HCT116 (cell line): ENCODE results near the gene AGPS. TPM values are rescaled to one million over a fixed set of nuclear protein-coding genes. Genes with fewer than 3 reads are reported as not detected.

Source experiments
- ATAC-seq: fragments of 200-7000 bp; cut with Tn5 transposase; 2 replicates; pipeline ENCODE4 v1.9.1; 2020; ENCODE audit warnings: mild to moderate bottlenecking, moderate library complexity
- BruUV-seq: library from RNA; stranded (reverse); fragments of 400-500 nt; replicated peaks from 2 replicates; lab custom pipeline; 2021; lab: Mats Ljungman, UMichigan
- CTCF ChIA-PET: fragments of 300-600 bp; sonication (Branson Sonifier 250); formaldehyde crosslinking; loops from one replicate; lab custom pipeline; 2021; ENCODE audit warnings: antibody characterized with exemption; lab: Charles Lee
- POLR2A ChIA-PET: fragments of 300-600, 350-600 bp; sonication (Branson Sonifier 250); formaldehyde crosslinking; loops from one replicate; lab custom pipeline; 2021; ENCODE audit warnings: antibody characterized with exemption; lab: Charles Lee
- RAD21 ChIA-PET, 2 experiments: fragments of 300-600 bp; sonication (Branson Sonifier 250); formaldehyde crosslinking; loops; one replicate each; lab custom pipeline; 2023; ENCODE audit warnings: low total read pairs in 2 of 2; ENCODE audit not compliant: uncharacterized antibody in 2 of 2, unreplicated experiment in 2 of 2, low non-redundant PET in 1 of 2; lab: Charles Lee
- DNase-seq: peaks from one replicate; pipeline ENCODE4 v3.0.0-alpha.2; 2010; ENCODE audit warnings: low read depth, low spot score
- H2AFZ ChIP-seq: fragments of 200-600 bp; shearing (Covaris generic), sonication (generic); 2 replicates; pipeline ENCODE4 v1.6.1; 2017; ENCODE audit warnings: low read depth, mixed run types, mixed read lengths, antibody characterized with exemption, low read length; ENCODE audit not compliant: poor library complexity, severe bottlenecking
- H3K27ac ChIP-seq: 2 replicates; pipeline ENCODE4 v1.5.1; 2012; ENCODE audit warnings: low read depth, low read length
- H3K27me3 ChIP-seq: fragments of 200-600 bp; sonication (generic); 2 replicates; pipeline ENCODE4 v1.6.1; 2016; ENCODE audit warnings: mixed run types, low read length, mixed read lengths; ENCODE audit not compliant: insufficient read depth
- H3K36me3 ChIP-seq, 2 experiments: fragments of 200-500 bp in 1 of 2; fragments of 200-600 bp in 1 of 2; sonication (Bioruptor generic) in 1 of 2; sonication (generic) in 1 of 2; 2 replicates each; pipeline versions ENCODE4 v1.5.1 to v1.6.1; 2014 to 2016; ENCODE audit warnings: low read length in 2 of 2, inconsistent platforms in 1 of 2, mixed read lengths in 1 of 2, mixed run types in 1 of 2; ENCODE audit not compliant: insufficient read depth in 2 of 2, control insufficient read depth in 1 of 2
- H3K4me1 ChIP-seq, 2 experiments: fragments of 200-600 bp in 1 of 2; sonication (generic) in 1 of 2; 2 replicates each; pipeline versions ENCODE4 v1.5.1 to v1.6.1; 2012 to 2017; ENCODE audit warnings: low read length in 2 of 2, inconsistent platforms in 1 of 2, mild to moderate bottlenecking in 1 of 2, mixed read lengths in 1 of 2, mixed run types in 1 of 2, moderate library complexity in 1 of 2; ENCODE audit not compliant: insufficient read depth in 2 of 2, control insufficient read depth in 1 of 2
- H3K4me2 ChIP-seq: fragments of 200-600 bp; sonication (generic); 2 replicates; pipeline ENCODE4 v1.6.1; 2017; ENCODE audit warnings: mixed run types, low read length, mixed read lengths
- H3K4me3 ChIP-seq, 2 experiments: fragments of 200-600 bp in 1 of 2; sonication (generic) in 1 of 2; replicated peaks in 1 of 2; 2 replicates each; pipeline ENCODE4 v1.5.1; 2011 to 2016; ENCODE audit warnings: low read length in 2 of 2, control low read depth in 1 of 2, low read depth in 1 of 2, mild to moderate bottlenecking in 1 of 2, mixed read lengths in 1 of 2, mixed run types in 1 of 2
- H3K79me2 ChIP-seq: fragments of 200-600 bp; sonication (generic); 2 replicates; pipeline ENCODE4 v1.6.1; 2017; ENCODE audit warnings: mild to moderate bottlenecking, mixed run types, low read length, moderate library complexity, mixed read lengths; ENCODE audit not compliant: insufficient read depth
- H3K9ac ChIP-seq: fragments of 200-600 bp; sonication (generic); 2 replicates; pipeline ENCODE4 v1.6.1; 2016; ENCODE audit warnings: low read length, mixed read lengths
- H3K9me2 ChIP-seq: fragments of 200-600 bp; sonication (generic), shearing (Covaris generic); 2 replicates; pipeline ENCODE4 v1.6.1; 2017; ENCODE audit warnings: mixed run types, mild to moderate bottlenecking, moderate library complexity; ENCODE audit not compliant: insufficient read depth
- H3K9me3 ChIP-seq, 2 experiments: fragments of 200-500 bp in 1 of 2; fragments of 200-600 bp in 1 of 2; sonication (Bioruptor generic) in 1 of 2; sonication (generic) in 1 of 2; 2 replicates each; pipeline ENCODE4 v1.6.1; 2014 to 2017; ENCODE audit warnings: low read length in 2 of 2, mixed read lengths in 2 of 2, inconsistent platforms in 1 of 2, low read depth in 1 of 2, mild to moderate bottlenecking in 1 of 2, mixed run types in 1 of 2, moderate library complexity in 1 of 2; ENCODE audit not compliant: control insufficient read depth in 1 of 2, insufficient read depth in 1 of 2
- H4K20me1 ChIP-seq: fragments of 200-600 bp; sonication (generic), shearing (Covaris generic); 2 replicates; pipeline ENCODE4 v1.6.1; 2017; ENCODE audit warnings: mixed run types, mild to moderate bottlenecking, moderate library complexity; ENCODE audit not compliant: insufficient read depth
- ATF3 ChIP-seq: IDR thresholded peaks from 2 replicates; pipeline ENCODE4 v1.6.1; 2012
- CBX3 ChIP-seq: IDR thresholded peaks from 2 replicates; pipeline ENCODE4 v1.6.1; 2012; ENCODE audit warnings: low read depth
- CEBPB ChIP-seq: IDR thresholded peaks from 2 replicates; pipeline ENCODE4 v1.6.1; 2012; ENCODE audit warnings: low read depth
- EGR1 ChIP-seq: IDR thresholded peaks from 2 replicates; pipeline ENCODE4 v1.6.1; 2012; ENCODE audit warnings: low read depth
- ELF1 ChIP-seq: IDR thresholded peaks from 2 replicates; pipeline ENCODE4 v1.6.1; 2012; ENCODE audit warnings: low read depth, borderline replicate concordance
- EZH2 ChIP-seq: fragments of 200-600 bp; sonication (generic); IDR thresholded peaks from 2 replicates; pipeline ENCODE4 v1.6.1; 2017; ENCODE audit warnings: antibody characterized with exemption, mixed run types
- EZH2phosphoT487 ChIP-seq: fragments of 200-600 bp; IDR thresholded peaks from 2 replicates; pipeline ENCODE4 v1.6.1; 2018; ENCODE audit warnings: antibody characterized with exemption, borderline replicate concordance
- FOSL1 ChIP-seq: IDR thresholded peaks from 2 replicates; pipeline ENCODE4 v1.6.1; 2012; ENCODE audit warnings: low read depth
- MAX ChIP-seq: IDR thresholded peaks from 2 replicates; pipeline ENCODE4 v1.6.1; 2012
- POLR2A ChIP-seq: IDR thresholded peaks from 2 replicates; pipeline ENCODE4 v1.7.0; 2011; ENCODE audit warnings: borderline replicate concordance; ENCODE audit not compliant: insufficient read depth, insufficient read length; ENCODE audit errors: extremely low read depth
- POLR2AphosphoS5 ChIP-seq: IDR thresholded peaks from 2 replicates; pipeline ENCODE4 v1.6.1; 2011; ENCODE audit warnings: mild to moderate bottlenecking, low read depth, low read length, moderate library complexity
- RAD21 ChIP-seq: IDR thresholded peaks from 2 replicates; pipeline ENCODE4 v1.6.1; 2012; ENCODE audit warnings: low read depth, mild to moderate bottlenecking
- SP1 ChIP-seq: IDR thresholded peaks from 2 replicates; pipeline ENCODE4 v1.6.1; 2012; ENCODE audit warnings: low read depth
- SRF ChIP-seq: IDR thresholded peaks from 2 replicates; pipeline ENCODE4 v1.6.1; 2012; ENCODE audit warnings: low read depth
- TCF7L2 ChIP-seq: IDR thresholded peaks from 2 replicates; pipeline ENCODE4 v1.7.0; 2011; ENCODE audit warnings: borderline replicate concordance, inconsistent platforms; ENCODE audit not compliant: insufficient read depth, insufficient read length; ENCODE audit errors: extremely low read depth
- YY1 ChIP-seq: IDR thresholded peaks from 2 replicates; pipeline ENCODE4 v1.6.1; 2011; ENCODE audit warnings: low read length, low read depth, moderate library complexity, mild to moderate bottlenecking; ENCODE audit not compliant: insufficient replicate concordance; ENCODE audit errors: extremely low read depth
- ZFX ChIP-seq: fragments of 450-650 bp; IDR thresholded peaks from 2 replicates; pipeline ENCODE4 v1.6.1; 2017
- ZNF274 ChIP-seq: fragments of 200-500 bp; sonication (Bioruptor generic); IDR thresholded peaks from 2 replicates; pipeline ENCODE4 v1.6.1; 2014; ENCODE audit warnings: mild to moderate bottlenecking, low read depth, low read length, inconsistent platforms
- intact Hi-C: fragments of 100-400 bp; cut with micrococcal nuclease; formaldehyde crosslinking; loops from 2 replicates; pipeline ENCODE4 v1.10.0; 2022
- total RNA-seq: library from RNA; stranded (reverse); gene quantifications from one replicate; pipeline ENCODE4 v1.2.1, GENCODE V29; 2021; ENCODE audit not compliant: unreplicated experiment

AGPS gene
- total RNA-seq, 1 experiment from 2014 or later, result 66.6 TPM

- ChIA-PET POLR2A (no interaction called here), CTCF (interaction anchor here (2.1 kb wide), 1 partner anchor 255 kb away, joined by 11 read pairs; no protein-coding TSS in a partner anchor), RAD21 (no interaction called here)
- no peak for TF ChIP-seq POLR2AphosphoS5
- TF ChIP-seq CEBPB, result peak; percentile 89
- no peak for TF ChIP-seq CBX3
- TF ChIP-seq EZH2phosphoT487, result no peak
- TF ChIP-seq ATF3, result peak; percentile 61; the same call in 1 of the 2 replicates
- 0 out of 2 replicates have a peak, but pooled peaks have one; percentile 10 for TF ChIP-seq FOSL1
- TF ChIP-seq ZFX, result no peak
- TF ChIP-seq POLR2A, result no peak
- TF ChIP-seq TCF7L2, result peak; percentile 50
- peak; percentile 35 for TF ChIP-seq SP1
- TF ChIP-seq EZH2, result no peak
- no peak for TF ChIP-seq ELF1
- no peaks in the 10 kb centered on the region for H3K9me3 ChIP-seq
- H4K20me1 ChIP-seq, result peaks cover 5% of the 10 kb centered on the region; the same call in 1 of the 2 replicates
- H3K4me3 ChIP-seq, result no peak overlapping the region
- DNase-seq (no peak), ATAC-seq (no peak)
- no peaks in the 10 kb centered on the region; a peak in 1 of 4 replicates for H3K36me3 ChIP-seq
- H3K79me2 ChIP-seq, result peaks cover 69% of the 10 kb centered on the region
- no TSS peak for BruUV-seq
- H3K9me2 ChIP-seq, result no peaks in the 10 kb centered on the region
- H3K4me2 ChIP-seq, result no peak overlapping the region
- no peak overlapping the region for H3K9ac ChIP-seq
- no peak overlapping the region for H2AFZ ChIP-seq
- no peak overlapping the region for H3K27ac ChIP-seq
- no peaks in the 10 kb centered on the region for H3K27me3 ChIP-seq
- peaks cover 0 to 9% of the 10 kb centered on the region in 2 experiments; a peak in 2 of 4 replicates for H3K4me1 ChIP-seq
- intact Hi-C loops, result loop anchor here (10.0 kb wide), 1 partner anchor 306 kb away; no protein-coding TSS in a partner anchor
Measured at GRCh38 chr2:177419274-177419673, 26.7 kb downstream of the AGPS start.

GRCh38 chr2:177422271-177422670 lies 29.7 kb downstream of the AGPS start:
- Histone ChIP-seq H3K9me2 (no peaks in the 10 kb centered on the region), H3K27ac (no peak overlapping the region), H3K79me2 (peaks cover 60% of the 10 kb centered on the region), H3K9ac (no peak overlapping the region), H3K36me3 (no peaks in the 10 kb centered on the region; a peak in 1 of 4 replicates), H3K9me3 (peaks cover 0 to 4% of the 10 kb centered on the region in 2 experiments; a peak in 1 of 4 replicates), H3K4me3 (no peak overlapping the region), H3K4me1 (peaks cover 0 to 9% of the 10 kb centered on the region in 2 experiments; a peak in 2 of 4 replicates), H4K20me1 (peaks cover 5% of the 10 kb centered on the region; the same call in 1 of the 2 replicates), H2AFZ (no peak overlapping the region), H3K4me2 (no peak overlapping the region), H3K27me3 (no peaks in the 10 kb centered on the region)
- RAD21 ChIA-PET, result no interaction called here
- no peak for TF ChIP-seq ATF3
- no peak for TF ChIP-seq MAX
- no peak for TF ChIP-seq EGR1
- no peak for TF ChIP-seq CEBPB
- no peak for TF ChIP-seq RAD21
- TF ChIP-seq SRF, result no peak
- no peak for TF ChIP-seq ZNF274
- no peak for TF ChIP-seq YY1
- TF ChIP-seq CBX3, result no peak
- intact Hi-C loops, result no loop called here
- DNase-seq, result no peak
- CTCF ChIA-PET, result no interaction called here
- no peak for ATAC-seq
- BruUV-seq, result TSS peak; percentile 19
- POLR2A ChIA-PET, result no interaction called here
